ENCODE results near the gene NCAPH2. TPM values are rescaled to one million over a fixed set of nuclear protein-coding genes. Genes with fewer than 3 reads are reported as not detected.

The NCAPH2 gene
- total and polyA plus RNA-seq, 9 of the 15 experiments (the other 6 are each of a cell fraction or from before 2014, with no cell fraction given): 3.6 to 88.6 (median 32.4) TPM

DNA sequence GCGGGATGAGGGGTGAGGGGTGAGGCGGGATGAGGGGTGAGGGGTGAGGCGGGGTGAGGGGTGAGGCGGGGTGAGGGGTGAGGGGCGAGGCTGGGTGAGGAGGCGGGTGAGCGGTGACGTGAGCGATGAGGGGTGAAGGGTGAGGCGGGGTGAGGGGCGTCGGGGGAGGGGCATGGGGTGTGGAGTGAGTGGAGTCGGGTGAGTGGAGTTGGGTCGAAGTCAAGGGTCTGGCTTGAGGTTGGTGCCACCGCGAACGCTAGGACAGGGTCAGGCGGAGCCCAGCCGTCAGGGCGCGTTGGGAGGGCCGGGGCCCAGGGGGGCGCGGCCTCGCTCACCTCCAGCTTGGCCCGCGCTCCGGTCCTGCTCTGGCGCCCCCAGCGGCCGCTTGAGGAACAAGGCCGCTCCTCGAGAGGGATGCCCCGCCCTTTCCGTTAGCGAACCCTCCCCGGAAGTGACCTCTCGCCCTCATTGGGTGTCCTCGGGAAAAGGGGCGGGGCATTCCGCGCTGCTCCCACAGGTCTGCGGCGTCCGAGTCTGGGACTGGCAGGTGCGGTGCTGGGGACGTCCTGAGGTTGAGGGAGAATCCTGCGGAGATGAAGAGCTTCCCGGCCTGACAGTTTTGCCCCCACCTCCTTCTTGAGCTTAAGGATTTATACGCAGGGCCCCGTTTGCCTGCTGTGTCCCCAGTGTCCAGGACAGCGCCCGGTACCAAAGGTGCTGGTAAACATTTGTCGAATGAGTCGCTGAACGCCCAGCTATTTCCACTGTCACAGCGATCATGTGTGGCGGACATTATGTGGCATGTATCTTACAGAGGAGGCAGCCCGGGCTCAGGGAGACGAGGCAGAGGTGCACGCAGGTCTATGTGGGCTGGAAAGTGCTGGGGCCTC lies 54.7 kb downstream of the NCAPH2 start, which contains the start of gene SYCE3 (continued):
- TF ChIP-seq, protein P1, sequence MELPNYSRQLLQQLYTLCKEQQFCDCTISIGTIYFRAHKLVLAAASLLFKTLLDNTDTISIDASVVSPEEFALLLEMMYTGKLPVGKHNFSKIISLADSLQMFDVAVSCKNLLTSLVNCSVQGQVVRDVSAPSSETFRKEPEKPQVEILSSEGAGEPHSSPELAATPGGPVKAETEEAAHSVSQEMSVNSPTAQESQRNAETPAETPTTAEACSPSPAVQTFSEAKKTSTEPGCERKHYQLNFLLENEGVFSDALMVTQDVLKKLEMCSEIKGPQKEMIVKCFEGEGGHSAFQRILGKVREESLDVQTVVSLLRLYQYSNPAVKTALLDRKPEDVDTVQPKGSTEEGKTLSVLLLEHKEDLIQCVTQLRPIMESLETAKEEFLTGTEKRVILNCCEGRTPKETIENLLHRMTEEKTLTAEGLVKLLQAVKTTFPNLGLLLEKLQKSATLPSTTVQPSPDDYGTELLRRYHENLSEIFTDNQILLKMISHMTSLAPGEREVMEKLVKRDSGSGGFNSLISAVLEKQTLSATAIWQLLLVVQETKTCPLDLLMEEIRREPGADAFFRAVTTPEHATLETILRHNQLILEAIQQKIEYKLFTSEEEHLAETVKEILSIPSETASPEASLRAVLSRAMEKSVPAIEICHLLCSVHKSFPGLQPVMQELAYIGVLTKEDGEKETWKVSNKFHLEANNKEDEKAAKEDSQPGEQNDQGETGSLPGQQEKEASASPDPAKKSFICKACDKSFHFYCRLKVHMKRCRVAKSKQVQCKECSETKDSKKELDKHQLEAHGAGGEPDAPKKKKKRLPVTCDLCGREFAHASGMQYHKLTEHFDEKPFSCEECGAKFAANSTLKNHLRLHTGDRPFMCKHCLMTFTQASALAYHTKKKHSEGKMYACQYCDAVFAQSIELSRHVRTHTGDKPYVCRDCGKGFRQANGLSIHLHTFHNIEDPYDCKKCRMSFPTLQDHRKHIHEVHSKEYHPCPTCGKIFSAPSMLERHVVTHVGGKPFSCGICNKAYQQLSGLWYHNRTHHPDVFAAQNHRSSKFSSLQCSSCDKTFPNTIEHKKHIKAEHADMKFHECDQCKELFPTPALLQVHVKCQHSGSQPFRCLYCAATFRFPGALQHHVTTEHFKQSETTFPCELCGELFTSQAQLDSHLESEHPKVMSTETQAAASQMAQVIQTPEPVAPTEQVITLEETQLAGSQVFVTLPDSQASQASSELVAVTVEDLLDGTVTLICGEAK (IDR thresholded peaks at IDR 0.05): peak; percentile 73
- TF ChIP-seq, protein P1 (CRISPR knock-in tag; IDR thresholded peaks at IDR 0.05): no peak
- TF ChIP-seq KDM5B (IDR thresholded peaks at IDR 0.05; ENCODE audit: insufficient replicate concordance, low read depth, low read length): peak; percentile 55
- peak; percentile 93 for TF ChIP-seq RB1 (IDR thresholded peaks at IDR 0.05; ENCODE audit: low read depth)
- 0 out of 2 replicates have a peak, but pooled peaks have one; percentile 31 for TF ChIP-seq SOX6 (IDR thresholded peaks at IDR 0.05)
- no peak for TF ChIP-seq DLX4 (CRISPR knock-in tag; IDR thresholded peaks at IDR 0.05)
- no peak for TF ChIP-seq MECOM (CRISPR knock-in tag; IDR thresholded peaks at IDR 0.05)
- no peak for TF ChIP-seq ZNF165 (CRISPR knock-in tag; IDR thresholded peaks at IDR 0.05; ENCODE audit: borderline replicate concordance)
- TF ChIP-seq, protein P2, sequence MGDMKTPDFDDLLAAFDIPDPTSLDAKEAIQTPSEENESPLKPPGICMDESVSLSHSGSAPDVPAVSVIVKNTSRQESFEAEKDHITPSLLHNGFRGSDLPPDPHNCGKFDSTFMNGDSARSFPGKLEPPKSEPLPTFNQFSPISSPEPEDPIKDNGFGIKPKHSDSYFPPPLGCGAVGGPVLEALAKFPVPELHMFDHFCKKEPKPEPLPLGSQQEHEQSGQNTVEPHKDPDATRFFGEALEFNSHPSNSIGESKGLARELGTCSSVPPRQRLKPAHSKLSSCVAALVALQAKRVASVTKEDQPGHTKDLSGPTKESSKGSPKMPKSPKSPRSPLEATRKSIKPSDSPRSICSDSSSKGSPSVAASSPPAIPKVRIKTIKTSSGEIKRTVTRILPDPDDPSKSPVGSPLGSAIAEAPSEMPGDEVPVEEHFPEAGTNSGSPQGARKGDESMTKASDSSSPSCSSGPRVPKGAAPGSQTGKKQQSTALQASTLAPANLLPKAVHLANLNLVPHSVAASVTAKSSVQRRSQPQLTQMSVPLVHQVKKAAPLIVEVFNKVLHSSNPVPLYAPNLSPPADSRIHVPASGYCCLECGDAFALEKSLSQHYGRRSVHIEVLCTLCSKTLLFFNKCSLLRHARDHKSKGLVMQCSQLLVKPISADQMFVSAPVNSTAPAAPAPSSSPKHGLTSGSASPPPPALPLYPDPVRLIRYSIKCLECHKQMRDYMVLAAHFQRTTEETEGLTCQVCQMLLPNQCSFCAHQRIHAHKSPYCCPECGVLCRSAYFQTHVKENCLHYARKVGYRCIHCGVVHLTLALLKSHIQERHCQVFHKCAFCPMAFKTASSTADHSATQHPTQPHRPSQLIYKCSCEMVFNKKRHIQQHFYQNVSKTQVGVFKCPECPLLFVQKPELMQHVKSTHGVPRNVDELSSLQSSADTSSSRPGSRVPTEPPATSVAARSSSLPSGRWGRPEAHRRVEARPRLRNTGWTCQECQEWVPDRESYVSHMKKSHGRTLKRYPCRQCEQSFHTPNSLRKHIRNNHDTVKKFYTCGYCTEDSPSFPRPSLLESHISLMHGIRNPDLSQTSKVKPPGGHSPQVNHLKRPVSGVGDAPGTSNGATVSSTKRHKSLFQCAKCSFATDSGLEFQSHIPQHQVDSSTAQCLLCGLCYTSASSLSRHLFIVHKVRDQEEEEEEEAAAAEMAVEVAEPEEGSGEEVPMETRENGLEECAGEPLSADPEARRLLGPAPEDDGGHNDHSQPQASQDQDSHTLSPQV (IDR thresholded peaks at IDR 0.05): no peak
- TF ChIP-seq NR2C2 (CRISPR knock-in tag; IDR thresholded peaks at IDR 0.05): no peak
- TF ChIP-seq NR2C2 (tag; IDR thresholded peaks at IDR 0.05): peak; percentile 92
- TF ChIP-seq HDAC8 (tag; IDR thresholded peaks at IDR 0.05): no peak
